OCI-LY1 (cell line): ENCODE results near the gene TMEM174.

Experiments
- H2AFZ ChIP-seq: fragments of 200-600 bp; sonication (generic), shearing (Covaris generic); 2 replicates; pipeline ENCODE4 v1.6.0; 2014; ENCODE audit warnings: antibody characterized with exemption, mild to moderate bottlenecking, low read length
- H3F3A ChIP-seq: fragments of 200-600 bp; sonication (generic), shearing (Covaris generic); 2 replicates; pipeline ENCODE4 v1.6.0; 2014; ENCODE audit warnings: mild to moderate bottlenecking, antibody characterized with exemption, low read length, moderate library complexity; ENCODE audit not compliant: insufficient read depth
- H3K27ac ChIP-seq: fragments of 200-600 bp; sonication (generic); 2 replicates; pipeline ENCODE4 v1.5.1; 2014; ENCODE audit warnings: low read length, mixed run types, mild to moderate bottlenecking, low read depth; ENCODE audit not compliant: poor library complexity, severe bottlenecking
- H3K27me3 ChIP-seq: fragments of 200-600 bp; sonication (generic); 2 replicates; pipeline ENCODE4 v1.6.0; 2014; ENCODE audit warnings: antibody characterized with exemption, mild to moderate bottlenecking, low read length, moderate library complexity; ENCODE audit not compliant: insufficient read depth
- H3K36me3 ChIP-seq: fragments of 200-600 bp; sonication (generic); 2 replicates; pipeline ENCODE4 v1.6.1; 2014; ENCODE audit warnings: mild to moderate bottlenecking, antibody characterized with exemption, low read length, moderate library complexity, mixed read lengths; ENCODE audit not compliant: insufficient read depth
- H3K4me1 ChIP-seq: fragments of 200-600 bp; sonication (generic); 2 replicates; pipeline ENCODE4 v1.5.1; 2014; ENCODE audit warnings: mild to moderate bottlenecking, low read length, moderate library complexity; ENCODE audit not compliant: insufficient read depth, severe bottlenecking
- H3K4me2 ChIP-seq: fragments of 200-600 bp; sonication (generic), shearing (Covaris generic); 2 replicates; pipeline ENCODE4 v1.6.1; 2014; ENCODE audit warnings: low read length
- H3K4me3 ChIP-seq: fragments of 200-600 bp; sonication (generic); 2 replicates; pipeline ENCODE4 v1.5.1; 2014; ENCODE audit warnings: low read length, low read depth, mild to moderate bottlenecking, mixed read lengths; ENCODE audit not compliant: poor library complexity, severe bottlenecking
- H3K79me2 ChIP-seq: fragments of 200-600 bp; shearing (Covaris generic); 2 replicates; pipeline ENCODE4 v1.6.1; 2016; ENCODE audit warnings: mixed run types, low read length, mixed read lengths; ENCODE audit not compliant: insufficient read depth
- H3K9ac ChIP-seq: fragments of 200-600 bp; sonication (generic), shearing (Covaris generic); 2 replicates; pipeline ENCODE4 v1.6.1; 2014; ENCODE audit warnings: mild to moderate bottlenecking, low read length, mixed read lengths
- H3K9me2 ChIP-seq: fragments of 200-600 bp; sonication (generic), shearing (Covaris generic); 2 replicates; pipeline ENCODE4 v1.6.1; 2014; ENCODE audit warnings: low read depth, mild to moderate bottlenecking, low read length, mixed read lengths
- H3K9me3 ChIP-seq: fragments of 200-600 bp; shearing (Covaris generic); 2 replicates; pipeline ENCODE4 v1.6.1; 2014; ENCODE audit warnings: low read length, mixed read lengths
- H4K20me1 ChIP-seq: fragments of 200-600 bp; sonication (generic), shearing (Covaris generic); 2 replicates; pipeline ENCODE4 v1.6.0; 2016; ENCODE audit warnings: mild to moderate bottlenecking, low read length; ENCODE audit not compliant: insufficient read depth
- CTCF ChIP-seq: fragments of 200-600 bp; sonication (generic), shearing (Covaris generic); IDR thresholded peaks from 2 replicates; pipeline ENCODE4 v1.5.1; 2017; ENCODE audit warnings: mild to moderate bottlenecking, antibody characterized with exemption, low read length, moderate library complexity, mixed read lengths
- EZH2 ChIP-seq: fragments of 200-600 bp; sonication (generic), shearing (Covaris generic); IDR thresholded peaks from 2 replicates; pipeline ENCODE4 v1.8.0; 2017; ENCODE audit warnings: borderline replicate concordance, mixed run types, mild to moderate bottlenecking, antibody characterized with exemption, low read length, moderate library complexity, mixed read lengths

TMEM174 gene

GRCh38 chr5:73186976-73187375 is 14.0 kb downstream of the TMEM174 start:
- H4K20me1 ChIP-seq, result no peaks in the 10 kb centered on the region
- H3K36me3 ChIP-seq, result no peaks in the 10 kb centered on the region
- no peaks in the 10 kb centered on the region for H3K9me3 ChIP-seq
- no peak for TF ChIP-seq EZH2
- no peak for TF ChIP-seq CTCF
- H3K9me2 ChIP-seq, result no peaks in the 10 kb centered on the region
- H3K27ac ChIP-seq, result no peak overlapping the region
- H3F3A ChIP-seq, result no peaks in the 10 kb centered on the region
- no peak overlapping the region for H3K9ac ChIP-seq
- no peaks in the 10 kb centered on the region for H3K79me2 ChIP-seq
- no peaks in the 10 kb centered on the region for H3K27me3 ChIP-seq
- H3K4me3 ChIP-seq, result no peak overlapping the region
- no peak overlapping the region for H2AFZ ChIP-seq
- no peak overlapping the region for H3K4me2 ChIP-seq
- no peaks in the 10 kb centered on the region for H3K4me1 ChIP-seq

GRCh38 chr5:73188764-73189531 is 16.0 kb downstream of the TMEM174 start:
- no peaks in the 10 kb centered on the region for H3K9me3 ChIP-seq
- no peak overlapping the region for H2AFZ ChIP-seq
- no peaks in the 10 kb centered on the region for H3F3A ChIP-seq
- no peak overlapping the region for H3K4me3 ChIP-seq
- no peaks in the 10 kb centered on the region for H3K9me2 ChIP-seq
- H3K36me3 ChIP-seq, result no peaks in the 10 kb centered on the region
- no peaks in the 10 kb centered on the region for H3K4me1 ChIP-seq
- H3K9ac ChIP-seq, result no peak overlapping the region
- TF ChIP-seq EZH2, result no peak
- no peak for TF ChIP-seq CTCF
- H3K79me2 ChIP-seq, result no peaks in the 10 kb centered on the region
- no peaks in the 10 kb centered on the region for H3K27me3 ChIP-seq
- H3K27ac ChIP-seq, result no peak overlapping the region
- no peak overlapping the region for H3K4me2 ChIP-seq
- no peaks in the 10 kb centered on the region for H4K20me1 ChIP-seq

- no peaks in the 10 kb centered on the region for H4K20me1 ChIP-seq
- no peak overlapping the region for H3K4me3 ChIP-seq
- no peaks in the 10 kb centered on the region for H3K79me2 ChIP-seq
- no peak overlapping the region for H3K9ac ChIP-seq
- TF ChIP-seq CTCF, result no peak
- TF ChIP-seq EZH2, result no peak
- no peak overlapping the region for H3K27ac ChIP-seq
- H3F3A ChIP-seq, result no peaks in the 10 kb centered on the region
- H3K9me3 ChIP-seq, result no peaks in the 10 kb centered on the region
- H3K4me2 ChIP-seq, result no peak overlapping the region
- H2AFZ ChIP-seq, result no peak overlapping the region
- H3K4me1 ChIP-seq, result no peaks in the 10 kb centered on the region
- no peaks in the 10 kb centered on the region for H3K9me2 ChIP-seq
- no peaks in the 10 kb centered on the region for H3K36me3 ChIP-seq
- no peaks in the 10 kb centered on the region for H3K27me3 ChIP-seq
Observed at GRCh38 chr5:73189871-73190376, 16.9 kb downstream of the TMEM174 start.
